ENCODE measurements around the gene MFAP1.
"Not testable (repeated sequence)": the region's sequence is repeated elsewhere in the genome, so short reads cannot be mapped to it uniquely, and the experiment has no call there.

GRCh38 chr15:43832485-43832884, 8.0 kb upstream of the MFAP1 start:
- TF ChIP-seq CTCF (IDR thresholded peaks at IDR 0.05; ENCODE audit: insufficient read depth, low read length, poor library complexity, severe bottlenecking); EZH2phosphoT487 (conservative IDR thresholded peaks at IDR 0.05; ENCODE audit: low read length): not testable (repeated sequence)

Measured in SU-DHL-6 (cell line).